IgD-negative memory B cell (primary cell): ENCODE data around the gene GFOD1. TPM values are rescaled to one million over a fixed set of nuclear protein-coding genes. Genes with fewer than 3 reads are reported as not detected.
A peak's percentile ranks its signal among the peaks of the same experiment; 100 is the strongest.
"Not testable (repeated sequence)": the region's sequence is repeated elsewhere in the genome, so short reads cannot be mapped to it uniquely, and the experiment has no call there.

Experiments used
- H3K27ac Mint-ChIP-seq, 3 donors: one replicate each; pipeline ENCODE4 v1.8.0; 2020 to 2022; ENCODE audit warnings: mild to moderate bottlenecking in 3 of 3, mixed read lengths in 3 of 3, moderate library complexity in 1 of 3
- H3K27me3 Mint-ChIP-seq: one replicate; pipeline ENCODE4 v1.8.0; 2021; ENCODE audit warnings: mixed read lengths
- H3K36me3 Mint-ChIP-seq: one replicate; pipeline ENCODE4 v1.8.0; 2020; ENCODE audit warnings: mild to moderate bottlenecking, mixed read lengths
- H3K4me1 Mint-ChIP-seq, 3 donors: one replicate each; pipeline ENCODE4 v1.8.0; 2020 to 2022; ENCODE audit warnings: mixed read lengths in 3 of 3, mild to moderate bottlenecking in 1 of 3
- H3K4me3 Mint-ChIP-seq, 4 donors: one replicate each; pipeline ENCODE4 v1.8.0; 2020 to 2022; ENCODE audit warnings: mild to moderate bottlenecking in 4 of 4, mixed read lengths in 4 of 4, moderate library complexity in 3 of 4
- H3K9me3 Mint-ChIP-seq, 3 donors: one replicate each; pipeline ENCODE4 v1.8.0; 2020 to 2021; ENCODE audit warnings: mixed read lengths in 3 of 3, mild to moderate bottlenecking in 1 of 3
- polyA plus RNA-seq: library from polyadenylated mRNA; unstranded; fragments of 300-500 nt; fragmentation: Illumina TruSeq; gene quantifications from one replicate; pipeline ENCODE4 v1.2.3, GENCODE V29; 2021

GFOD1 gene
- polyA plus RNA-seq, 1 donor from 2014 or later: 10.9 TPM

DNA sequence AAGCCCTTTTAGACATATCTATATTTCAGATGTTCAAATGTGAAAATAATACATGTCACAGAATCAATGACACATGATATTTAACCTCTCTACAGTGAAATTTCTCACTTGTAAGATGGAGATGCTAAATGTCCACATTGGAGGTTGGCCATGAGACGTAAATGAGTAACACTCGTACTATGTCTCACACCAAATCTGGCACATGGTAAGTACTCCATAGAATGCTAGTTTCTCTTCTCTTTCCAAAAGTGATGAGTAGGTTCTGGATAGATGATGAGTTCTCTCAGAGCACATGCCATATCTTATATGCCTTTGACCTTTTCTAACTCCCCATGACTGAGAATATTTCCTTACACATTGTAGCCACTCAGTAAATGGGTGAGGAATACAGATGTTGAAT is 17.7 kb downstream of the GFOD1 start:
- H3K36me3 Mint-ChIP-seq: peaks cover 1% of the 10 kb centered on the region
- H3K27ac Mint-ChIP-seq: no peak overlapping the region
- H3K4me3 Mint-ChIP-seq: peak overlapping the region in 1 of 4 donors; percentile 33
- peaks cover 0 to 5% (median 1%) of the 10 kb centered on the region in 3 donors for H3K9me3 Mint-ChIP-seq
- H3K27me3 Mint-ChIP-seq: no peaks in the 10 kb centered on the region
- H3K4me1 Mint-ChIP-seq: peaks cover 34 to 49% (median 43%) of the 10 kb centered on the region in 3 donors

DNA sequence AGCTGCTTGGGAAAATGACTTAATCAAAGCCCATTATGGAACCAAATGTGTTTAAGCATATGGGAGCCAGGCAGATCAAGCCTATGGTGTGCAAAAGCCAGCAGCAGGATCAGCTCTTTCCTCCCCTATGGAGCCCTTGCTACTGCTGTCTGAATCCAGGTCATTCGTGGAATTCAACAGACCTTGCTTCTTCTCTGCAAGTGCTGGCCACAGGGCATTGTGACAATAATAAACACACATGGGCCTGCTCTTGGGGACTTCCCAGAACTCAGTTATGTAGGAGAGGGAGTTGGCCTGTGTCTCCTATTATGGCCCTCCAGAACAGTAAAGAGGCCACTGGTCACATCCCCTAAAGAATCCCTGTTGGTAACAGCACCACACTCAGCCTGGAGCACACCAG is 18.6 kb downstream of the GFOD1 start:
- Mint-ChIP-seq H3K36me3 (no peaks in the 10 kb centered on the region), H3K4me3 (no peak overlapping the region), H3K9me3 (peaks cover 0 to 5% (median 1%) of the 10 kb centered on the region in 3 donors), H3K27ac (no peak overlapping the region), H3K4me1 (peaks cover 31 to 51% (median 43%) of the 10 kb centered on the region in 3 donors), H3K27me3 (no peaks in the 10 kb centered on the region)

DNA sequence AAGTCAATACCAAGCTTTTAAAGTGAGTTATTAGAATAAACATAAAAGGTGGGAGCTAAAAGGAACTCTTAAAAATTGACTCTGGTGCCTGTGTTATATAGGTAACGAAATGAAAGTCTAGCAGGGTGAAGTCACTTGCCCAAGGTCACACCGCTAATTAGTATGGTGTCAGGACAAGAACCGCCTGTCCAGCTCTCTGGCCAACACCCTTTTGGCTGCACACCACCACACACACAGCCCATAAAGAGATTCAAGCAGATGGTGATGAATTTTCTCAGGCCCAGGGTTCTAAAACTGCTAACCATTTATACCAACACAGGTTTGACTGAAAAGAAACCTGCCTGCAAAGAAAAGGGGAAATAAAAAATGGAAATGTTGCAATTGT is 20.2 kb downstream of the GFOD1 start:
- Mint-ChIP-seq H3K9me3 (peaks cover 0 to 5% (median 1%) of the 10 kb centered on the region in 3 donors), H3K27ac (peak overlapping the region in 2 of 3 donors; percentile 40 to 69), H3K4me3 (no peak overlapping the region), H3K27me3 (no peaks in the 10 kb centered on the region), H3K36me3 (no peaks in the 10 kb centered on the region), H3K4me1 (peaks cover 33 to 58% (median 51%) of the 10 kb centered on the region in 3 donors)

DNA sequence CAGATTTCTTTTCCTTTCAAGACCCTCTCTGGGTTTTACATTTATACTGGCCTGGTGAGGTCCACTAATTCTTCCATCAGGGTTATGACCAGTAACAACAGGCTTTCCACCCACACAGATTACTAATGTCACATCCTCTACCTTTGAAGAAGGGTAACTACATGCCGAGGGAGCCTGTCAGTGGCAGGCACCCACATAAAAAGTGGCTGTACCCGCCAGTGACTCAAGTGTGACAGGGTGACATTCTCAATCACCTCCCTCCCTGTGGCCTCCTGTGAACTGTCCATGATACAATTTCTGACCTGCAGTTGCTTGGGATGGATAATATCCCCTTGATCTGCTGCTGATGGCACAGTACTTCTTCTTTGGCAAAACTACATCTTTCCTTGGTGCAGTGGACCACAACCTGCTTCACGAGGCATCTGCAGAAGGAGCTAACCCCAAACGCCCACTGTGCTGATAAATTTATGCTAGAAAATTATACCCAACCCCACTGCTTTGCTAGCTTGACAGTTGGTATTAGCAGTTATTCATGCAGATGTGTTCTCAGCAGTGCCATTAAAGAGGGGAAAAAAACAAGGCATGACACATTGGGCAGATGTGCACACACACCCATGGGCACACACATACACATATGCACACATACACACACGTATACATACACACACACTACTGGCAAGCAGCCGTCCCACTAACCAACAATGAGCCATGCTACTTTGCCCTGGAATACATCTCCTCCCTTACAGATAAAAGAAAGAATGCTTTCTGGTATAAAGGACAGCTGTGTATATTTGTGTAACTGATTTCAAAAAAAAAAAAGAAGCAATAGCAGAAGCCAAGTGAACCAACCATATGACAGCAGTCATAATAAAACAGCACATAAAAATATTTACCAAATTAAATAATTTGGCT is 20.8 kb downstream of the GFOD1 start:
- no peaks in the 10 kb centered on the region for H3K36me3 Mint-ChIP-seq
- H3K9me3 Mint-ChIP-seq: peaks cover 0 to 5% (median 1%) of the 10 kb centered on the region in 3 donors
- H3K4me1 Mint-ChIP-seq: peaks cover 35 to 57% (median 56%) of the 10 kb centered on the region in 3 donors
- H3K27ac Mint-ChIP-seq: peak overlapping the region in 2 of 3 donors; percentile 16 to 69
- H3K27me3 Mint-ChIP-seq: no peaks in the 10 kb centered on the region
- H3K4me3 Mint-ChIP-seq: peak overlapping the region in 2 of 4 donors; percentile 58 to 69

GRCh38 chr6:13465734-13466133 is 21.7 kb downstream of the GFOD1 start:
- Mint-ChIP-seq H3K36me3 (no peaks in the 10 kb centered on the region), H3K27ac (no peak overlapping the region), H3K4me1 (peaks cover 32 to 56% (median 51%) of the 10 kb centered on the region in 3 donors), H3K9me3 (peaks cover 0 to 5% (median 1%) of the 10 kb centered on the region in 3 donors), H3K27me3 (no peaks in the 10 kb centered on the region), H3K4me3 (peak overlapping the region in 1 of 4 donors; percentile 58)

DNA sequence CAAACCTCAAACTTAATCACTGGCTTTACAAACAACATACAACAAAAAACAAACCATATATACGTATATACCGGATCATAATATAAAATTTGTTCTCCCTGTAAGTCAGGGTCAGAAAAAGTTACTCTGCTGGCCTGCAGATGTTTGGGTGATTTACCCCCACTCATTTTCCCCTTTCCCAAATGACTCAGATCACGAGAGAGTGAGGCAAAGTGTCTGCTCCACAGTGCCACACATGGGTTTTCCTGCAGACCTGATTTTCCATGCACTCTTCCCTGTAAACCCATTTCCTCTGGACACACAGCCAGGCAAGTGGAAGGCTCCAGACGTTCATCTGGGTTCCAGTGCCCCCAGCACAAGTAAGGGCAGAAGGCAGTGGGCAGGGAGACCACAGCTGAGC is 23.5 kb downstream of the GFOD1 start:
- H3K36me3 Mint-ChIP-seq: no peaks in the 10 kb centered on the region
- no peak overlapping the region for H3K4me3 Mint-ChIP-seq
- H3K27me3 Mint-ChIP-seq: no peaks in the 10 kb centered on the region
- H3K4me1 Mint-ChIP-seq: peaks cover 38 to 47% (median 42%) of the 10 kb centered on the region in 3 donors
- peak overlapping the region in 2 of 3 donors; percentile 27 to 66 for H3K27ac Mint-ChIP-seq
- peaks cover 0 to 4% (median 1%) of the 10 kb centered on the region in 3 donors for H3K9me3 Mint-ChIP-seq

DNA sequence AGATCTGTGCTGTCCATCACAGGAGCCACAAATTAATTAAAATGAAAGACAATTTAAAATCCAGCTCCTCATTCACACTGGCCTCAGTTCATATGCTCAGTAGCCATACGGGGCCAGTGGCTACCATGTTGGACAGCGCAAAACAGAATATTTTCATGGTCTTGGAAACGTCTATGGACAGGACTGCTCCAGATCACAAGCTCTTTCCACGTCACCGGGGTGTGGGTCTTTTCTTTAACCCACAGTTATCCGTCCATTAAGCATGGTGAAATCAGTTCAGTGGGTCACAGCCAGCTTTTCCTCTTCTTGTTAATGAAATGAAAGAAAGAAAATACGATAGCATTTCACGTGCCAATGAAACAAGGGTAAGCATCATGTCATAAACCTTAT is 24.1 kb downstream of the GFOD1 start:
- H3K27me3 Mint-ChIP-seq: no peaks in the 10 kb centered on the region

DNA sequence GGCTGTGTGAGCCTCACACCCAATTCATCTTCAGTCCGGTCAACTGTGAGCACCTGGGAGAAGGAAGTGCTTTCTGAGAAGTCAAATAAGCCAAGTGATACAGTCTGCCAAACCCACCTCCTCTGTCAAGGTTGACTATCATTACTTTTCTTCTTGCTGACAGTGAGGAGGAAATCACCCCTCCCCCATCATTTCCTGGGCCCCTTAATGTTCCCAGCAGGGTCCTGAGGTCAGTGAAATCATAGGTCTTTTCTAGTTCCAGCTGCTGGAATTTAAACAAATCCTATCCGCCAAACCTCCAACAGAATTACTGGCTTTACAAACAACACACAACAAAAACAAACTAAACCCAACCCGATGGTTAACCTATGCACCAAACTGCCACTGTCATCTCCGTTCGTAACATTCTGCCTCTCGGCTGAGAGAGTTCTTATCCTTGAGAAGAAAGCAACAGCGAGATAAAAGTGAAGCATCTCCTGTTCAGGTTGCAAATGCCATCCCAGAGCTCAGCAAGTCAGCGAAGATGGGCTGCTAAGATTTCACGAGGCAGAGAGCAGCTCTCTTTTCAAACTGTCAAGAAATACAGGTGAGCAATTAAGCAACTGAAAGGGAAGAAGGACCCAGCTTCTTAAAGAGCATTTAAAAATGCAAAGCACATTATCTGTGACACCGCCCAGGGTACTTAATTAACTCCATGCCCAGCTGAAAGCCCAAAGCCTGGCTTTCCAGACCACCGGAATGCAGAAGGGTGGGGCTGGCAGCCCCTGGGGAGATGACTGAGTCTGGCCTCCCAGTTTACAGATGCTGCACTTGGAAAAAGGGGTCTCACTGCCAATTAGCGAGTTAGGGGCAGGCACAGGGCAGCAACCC is 24.7 kb downstream of the GFOD1 start:
- Mint-ChIP-seq H3K36me3 (no peaks in the 10 kb centered on the region), H3K4me3 (peak overlapping the region in 1 of 4 donors; percentile 64), H3K4me1 (peaks cover 39 to 54% (median 44%) of the 10 kb centered on the region in 3 donors), H3K9me3 (no peaks in the 10 kb centered on the region), H3K27ac (peak overlapping the region; percentile 27 to 60 (median 54)), H3K27me3 (no peaks in the 10 kb centered on the region)

More for the DNA sequence above, 24.1 kb downstream of the GFOD1 start:
- H3K9me3 Mint-ChIP-seq: no peaks in the 10 kb centered on the region
- H3K36me3 Mint-ChIP-seq: no peaks in the 10 kb centered on the region
- peaks cover 39 to 51% (median 43%) of the 10 kb centered on the region in 3 donors for H3K4me1 Mint-ChIP-seq
- H3K27ac Mint-ChIP-seq: peak overlapping the region in 1 of 3 donors; percentile 54
- peak overlapping the region in 1 of 4 donors; percentile 55 for H3K4me3 Mint-ChIP-seq

- Mint-ChIP-seq H3K4me1 (peaks cover 40 to 52% (median 44%) of the 10 kb centered on the region in 3 donors), H3K27ac (peak overlapping the region in 1 of 3 donors; percentile 76), H3K4me3 (no peak overlapping the region), H3K36me3 (no peaks in the 10 kb centered on the region), H3K9me3 (no peaks in the 10 kb centered on the region), H3K27me3 (no peaks in the 10 kb centered on the region)
Observed at GRCh38 chr6:13461805-13462204, 25.6 kb downstream of the GFOD1 start.

- Mint-ChIP-seq H3K9me3 (no peaks in the 10 kb centered on the region), H3K27ac (peak overlapping the region in 1 of 3 donors; percentile 76), H3K4me3 (no peak overlapping the region), H3K27me3 (no peaks in the 10 kb centered on the region), H3K36me3 (no peaks in the 10 kb centered on the region), H3K4me1 (peaks cover 40 to 52% (median 44%) of the 10 kb centered on the region in 3 donors)
Observed at GRCh38 chr6:13461307-13461706, 26.1 kb downstream of the GFOD1 start.

DNA sequence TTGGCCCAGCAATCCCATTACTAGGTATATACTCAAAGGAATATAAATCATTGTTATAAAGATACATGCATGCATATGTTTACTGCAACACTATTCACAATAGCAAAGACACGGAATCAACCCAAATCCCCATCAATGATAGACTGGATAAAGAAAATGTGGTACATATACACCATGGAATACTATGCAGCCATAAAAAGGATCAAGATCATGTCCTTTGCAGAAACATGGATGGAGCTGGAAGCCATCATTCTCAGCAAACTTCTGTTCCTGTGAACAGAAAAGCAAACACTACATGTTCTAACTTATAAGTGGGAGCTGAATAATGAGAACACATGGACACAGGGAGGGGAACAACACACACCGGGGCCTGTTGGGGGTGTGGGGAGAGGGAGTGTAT is 27.1 kb downstream of the GFOD1 start:
- H3K36me3 Mint-ChIP-seq, H3K9me3 Mint-ChIP-seq, H3K27me3 Mint-ChIP-seq: not testable (repeated sequence)
- peak overlapping the region in 1 of 3 donors; percentile 41 for H3K27ac Mint-ChIP-seq
- H3K4me3 Mint-ChIP-seq: peak overlapping the region in 1 of 4 donors; percentile 74
- peaks cover 41 to 52% (median 45%) of the 10 kb centered on the region in 3 donors for H3K4me1 Mint-ChIP-seq

DNA sequence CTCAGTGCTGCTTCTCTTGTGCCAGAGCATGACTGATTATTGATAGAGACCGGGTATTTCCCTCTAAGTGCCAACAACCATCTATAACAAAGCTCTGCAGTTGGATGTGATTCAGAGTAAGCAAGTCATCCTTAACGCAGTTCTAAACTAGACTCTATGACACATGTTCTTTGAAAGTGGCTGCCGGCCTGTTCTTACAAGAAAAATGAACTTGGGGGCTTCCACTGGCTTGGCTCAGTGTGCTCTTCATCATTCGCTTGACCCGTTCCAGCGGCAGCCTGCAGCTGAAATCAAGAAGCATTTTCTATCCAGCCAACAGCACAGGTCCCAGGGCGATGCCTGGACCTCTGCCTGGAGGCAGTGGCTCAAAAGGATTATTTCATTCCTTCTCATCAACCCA is 29.8 kb downstream of the GFOD1 start:
- Mint-ChIP-seq H3K9me3 (no peaks in the 10 kb centered on the region), H3K27me3 (no peaks in the 10 kb centered on the region), H3K36me3 (peaks cover 2% of the 10 kb centered on the region), H3K27ac (peak overlapping the region in 1 of 3 donors; percentile 76), H3K4me3 (no peak overlapping the region), H3K4me1 (peaks cover 47 to 55% (median 49%) of the 10 kb centered on the region in 3 donors)

GRCh38 chr6:13455552-13455966 is 31.8 kb downstream of the GFOD1 start:
- Mint-ChIP-seq H3K4me1 (peaks cover 41 to 44% (median 43%) of the 10 kb centered on the region in 3 donors), H3K9me3 (no peaks in the 10 kb centered on the region), H3K4me3 (peak overlapping the region in 1 of 4 donors; percentile 86), H3K27ac (peak overlapping the region in 2 of 3 donors; percentile 29 to 43), H3K27me3 (no peaks in the 10 kb centered on the region), H3K36me3 (peaks cover 4% of the 10 kb centered on the region)

GRCh38 chr6:13454286-13455221 is 32.8 kb downstream of the GFOD1 start:
- Mint-ChIP-seq H3K4me1 (peaks cover 37 to 44% (median 44%) of the 10 kb centered on the region in 3 donors), H3K36me3 (peaks cover 6% of the 10 kb centered on the region), H3K27me3 (no peaks in the 10 kb centered on the region), H3K27ac (peak overlapping the region; percentile 56 to 85 (median 60)), H3K9me3 (peaks cover 0 to 4% (median 0%) of the 10 kb centered on the region in 3 donors), H3K4me3 (peak overlapping the region in 3 of 4 donors; percentile 31 to 89 (median 86))
